Measurements from ENCODE around the gene LMF1. TPM values are rescaled to one million over a fixed set of nuclear protein-coding genes. Genes with fewer than 3 reads are reported as not detected.

The LMF1 gene
- total and polyA plus RNA-seq, 9 of the 15 experiments (the other 6 are each of a cell fraction or from before 2014, with no cell fraction given): 0.11 to 1.6 (median 0.55) TPM; not detected in 1

DNA sequence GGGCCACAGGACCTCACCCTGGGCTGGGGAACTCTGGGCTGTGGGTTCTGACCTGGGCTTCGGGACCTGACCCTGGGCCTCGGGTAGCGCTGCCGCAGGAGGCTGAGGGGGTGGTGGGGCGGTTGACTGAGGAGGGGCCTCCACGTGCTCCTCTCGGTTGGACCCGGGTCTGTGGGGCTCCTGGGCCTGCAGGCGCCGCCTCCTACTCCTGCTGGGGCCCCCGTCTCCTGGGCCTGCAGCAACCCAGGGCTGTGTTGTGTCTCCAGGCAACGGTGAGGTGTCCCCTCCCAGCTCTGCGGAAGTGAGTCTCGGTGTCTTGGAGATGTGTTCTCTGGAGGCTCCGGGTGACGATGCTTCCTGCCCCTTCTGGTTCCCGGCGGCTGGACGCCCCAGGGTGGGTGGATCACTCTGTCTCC lies 128.7 kb downstream of the LMF1 start (continued):
- TF ChIP-seq, protein P1, sequence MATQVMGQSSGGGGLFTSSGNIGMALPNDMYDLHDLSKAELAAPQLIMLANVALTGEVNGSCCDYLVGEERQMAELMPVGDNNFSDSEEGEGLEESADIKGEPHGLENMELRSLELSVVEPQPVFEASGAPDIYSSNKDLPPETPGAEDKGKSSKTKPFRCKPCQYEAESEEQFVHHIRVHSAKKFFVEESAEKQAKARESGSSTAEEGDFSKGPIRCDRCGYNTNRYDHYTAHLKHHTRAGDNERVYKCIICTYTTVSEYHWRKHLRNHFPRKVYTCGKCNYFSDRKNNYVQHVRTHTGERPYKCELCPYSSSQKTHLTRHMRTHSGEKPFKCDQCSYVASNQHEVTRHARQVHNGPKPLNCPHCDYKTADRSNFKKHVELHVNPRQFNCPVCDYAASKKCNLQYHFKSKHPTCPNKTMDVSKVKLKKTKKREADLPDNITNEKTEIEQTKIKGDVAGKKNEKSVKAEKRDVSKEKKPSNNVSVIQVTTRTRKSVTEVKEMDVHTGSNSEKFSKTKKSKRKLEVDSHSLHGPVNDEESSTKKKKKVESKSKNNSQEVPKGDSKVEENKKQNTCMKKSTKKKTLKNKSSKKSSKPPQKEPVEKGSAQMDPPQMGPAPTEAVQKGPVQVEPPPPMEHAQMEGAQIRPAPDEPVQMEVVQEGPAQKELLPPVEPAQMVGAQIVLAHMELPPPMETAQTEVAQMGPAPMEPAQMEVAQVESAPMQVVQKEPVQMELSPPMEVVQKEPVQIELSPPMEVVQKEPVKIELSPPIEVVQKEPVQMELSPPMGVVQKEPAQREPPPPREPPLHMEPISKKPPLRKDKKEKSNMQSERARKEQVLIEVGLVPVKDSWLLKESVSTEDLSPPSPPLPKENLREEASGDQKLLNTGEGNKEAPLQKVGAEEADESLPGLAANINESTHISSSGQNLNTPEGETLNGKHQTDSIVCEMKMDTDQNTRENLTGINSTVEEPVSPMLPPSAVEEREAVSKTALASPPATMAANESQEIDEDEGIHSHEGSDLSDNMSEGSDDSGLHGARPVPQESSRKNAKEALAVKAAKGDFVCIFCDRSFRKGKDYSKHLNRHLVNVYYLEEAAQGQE (IDR thresholded peaks at IDR 0.05; ENCODE audit: borderline replicate concordance): peak; percentile 50
- TF ChIP-seq, protein P1 (CRISPR knock-in tag; IDR thresholded peaks at IDR 0.05; ENCODE audit: low read depth): no peak
- TF ChIP-seq RFX1 (IDR thresholded peaks at IDR 0.05): peak; percentile 88
- 0 out of 2 replicates have a peak, but pooled peaks have one; percentile 35 for TF ChIP-seq SPI1 (IDR thresholded peaks at IDR 0.05; ENCODE audit: borderline replicate concordance, low read depth, low read length)
- TF ChIP-seq BRD4 (IDR thresholded peaks at IDR 0.05): no peak
- TF ChIP-seq, protein P2, sequence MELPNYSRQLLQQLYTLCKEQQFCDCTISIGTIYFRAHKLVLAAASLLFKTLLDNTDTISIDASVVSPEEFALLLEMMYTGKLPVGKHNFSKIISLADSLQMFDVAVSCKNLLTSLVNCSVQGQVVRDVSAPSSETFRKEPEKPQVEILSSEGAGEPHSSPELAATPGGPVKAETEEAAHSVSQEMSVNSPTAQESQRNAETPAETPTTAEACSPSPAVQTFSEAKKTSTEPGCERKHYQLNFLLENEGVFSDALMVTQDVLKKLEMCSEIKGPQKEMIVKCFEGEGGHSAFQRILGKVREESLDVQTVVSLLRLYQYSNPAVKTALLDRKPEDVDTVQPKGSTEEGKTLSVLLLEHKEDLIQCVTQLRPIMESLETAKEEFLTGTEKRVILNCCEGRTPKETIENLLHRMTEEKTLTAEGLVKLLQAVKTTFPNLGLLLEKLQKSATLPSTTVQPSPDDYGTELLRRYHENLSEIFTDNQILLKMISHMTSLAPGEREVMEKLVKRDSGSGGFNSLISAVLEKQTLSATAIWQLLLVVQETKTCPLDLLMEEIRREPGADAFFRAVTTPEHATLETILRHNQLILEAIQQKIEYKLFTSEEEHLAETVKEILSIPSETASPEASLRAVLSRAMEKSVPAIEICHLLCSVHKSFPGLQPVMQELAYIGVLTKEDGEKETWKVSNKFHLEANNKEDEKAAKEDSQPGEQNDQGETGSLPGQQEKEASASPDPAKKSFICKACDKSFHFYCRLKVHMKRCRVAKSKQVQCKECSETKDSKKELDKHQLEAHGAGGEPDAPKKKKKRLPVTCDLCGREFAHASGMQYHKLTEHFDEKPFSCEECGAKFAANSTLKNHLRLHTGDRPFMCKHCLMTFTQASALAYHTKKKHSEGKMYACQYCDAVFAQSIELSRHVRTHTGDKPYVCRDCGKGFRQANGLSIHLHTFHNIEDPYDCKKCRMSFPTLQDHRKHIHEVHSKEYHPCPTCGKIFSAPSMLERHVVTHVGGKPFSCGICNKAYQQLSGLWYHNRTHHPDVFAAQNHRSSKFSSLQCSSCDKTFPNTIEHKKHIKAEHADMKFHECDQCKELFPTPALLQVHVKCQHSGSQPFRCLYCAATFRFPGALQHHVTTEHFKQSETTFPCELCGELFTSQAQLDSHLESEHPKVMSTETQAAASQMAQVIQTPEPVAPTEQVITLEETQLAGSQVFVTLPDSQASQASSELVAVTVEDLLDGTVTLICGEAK (IDR thresholded peaks at IDR 0.05): peak; percentile 83
- TF ChIP-seq, protein P2 (CRISPR knock-in tag; IDR thresholded peaks at IDR 0.05): no peak
- peak; percentile 14; the same call in 1 of the 2 replicates for TF ChIP-seq CREM (IDR thresholded peaks at IDR 0.05; ENCODE audit: low read depth)

Data from K562 (cell line).